Mucosa of descending colon (tissue), 3 donors: ENCODE measurements around the gene DUS2. TPM values are rescaled to one million over a fixed set of nuclear protein-coding genes. Genes with fewer than 3 reads are reported as not detected.

Experiments used
- ATAC-seq: fragments of 200-7000 bp; cut with Tn5 transposase; one replicate; pipeline ENCODE4 v1.9.1; 2020; ENCODE audit warnings: mild to moderate bottlenecking, moderate library complexity
- DNase-seq, 3 donors: peaks; one replicate each; pipeline ENCODE4 v3.0.0-alpha.2; 2020
- H3K36me3 ChIP-seq: fragments of 200-600 bp; one replicate; pipeline ENCODE4 v1.8.0; 2021; ENCODE audit warnings: low read depth, mild to moderate bottlenecking
- H3K4me1 ChIP-seq: fragments of 200-600 bp; one replicate; pipeline ENCODE4 v1.8.0; 2021; ENCODE audit warnings: low read depth, mild to moderate bottlenecking
- H3K4me3 ChIP-seq: fragments of 200-600 bp; one replicate; pipeline ENCODE4 v1.8.0; 2021; ENCODE audit warnings: mild to moderate bottlenecking
- H3K9me3 ChIP-seq: fragments of 200-600 bp; one replicate; pipeline ENCODE4 v1.8.0; 2021; ENCODE audit warnings: mild to moderate bottlenecking
- intact Hi-C, 2 donors: fragments of 100-400 bp; cut with DNase I in 1 of 2; cut with micrococcal nuclease in 1 of 2; formaldehyde crosslinking; loops; one replicate each; pipeline versions ENCODE4 v1.11.0 to v1.11.1; 2022; cut with DNase I, micrococcal nuclease
- total RNA-seq, 3 donors: library from RNA; stranded (reverse); fragmentation: NEBNext Ultra II Directional in 2 of 3; extraction: Animal tissue kit (Norgen Biotek cat#: 25700) in 2 of 3; gene quantifications; one replicate each; pipeline versions ENCODE4 v1.2.1 to v1.2.4, GENCODE V29; 2021 to 2023
- TF ChIP-seq, protein P1 (sequence below): fragments of 200-600 bp; IDR thresholded peaks from one replicate; pipeline ENCODE4 v1.8.0; 2022; ENCODE audit warnings: antibody characterized with exemption, mild to moderate bottlenecking
- donor health status: DM: no; HTN: no; CAD: no; lungs with moderate emphysema.
- donor health status: DM: no; HTN: no; CAD: no.
- donor health status: DM: no; HTN: yes; CAD: no.

Gene DUS2
- total RNA-seq, 3 donors from 2014 or later = 11.6 to 13.5 (median 12.6) TPM

DNA sequence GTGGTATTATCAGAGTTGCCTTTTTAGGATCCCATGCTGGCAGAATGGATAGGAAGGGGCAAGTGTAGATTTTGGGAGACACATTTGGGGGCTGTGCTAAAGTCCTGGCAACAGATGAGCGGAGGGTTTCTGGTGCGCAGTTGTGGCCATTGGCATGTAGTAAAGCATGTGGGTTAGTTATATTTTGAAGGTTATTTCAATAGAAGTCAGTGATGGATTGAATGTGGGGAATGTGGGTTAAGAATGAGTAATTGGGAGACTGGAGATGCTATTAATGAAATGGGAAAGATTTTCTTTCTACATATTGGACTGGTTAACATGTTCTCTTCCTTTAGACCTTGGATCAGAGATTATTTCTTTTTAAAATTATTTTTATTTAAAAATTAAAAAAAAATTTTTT is 10.0 kb downstream of the DUS2 start:
- ATAC-seq = no peak
- no peaks in the 10 kb centered on the region for H3K9me3 ChIP-seq
- intact Hi-C loops = no loop called here
- no peak overlapping the region for H3K4me3 ChIP-seq
- no peaks in the 10 kb centered on the region for H3K36me3 ChIP-seq
- DNase-seq = no peak
- TF ChIP-seq, protein P1, sequence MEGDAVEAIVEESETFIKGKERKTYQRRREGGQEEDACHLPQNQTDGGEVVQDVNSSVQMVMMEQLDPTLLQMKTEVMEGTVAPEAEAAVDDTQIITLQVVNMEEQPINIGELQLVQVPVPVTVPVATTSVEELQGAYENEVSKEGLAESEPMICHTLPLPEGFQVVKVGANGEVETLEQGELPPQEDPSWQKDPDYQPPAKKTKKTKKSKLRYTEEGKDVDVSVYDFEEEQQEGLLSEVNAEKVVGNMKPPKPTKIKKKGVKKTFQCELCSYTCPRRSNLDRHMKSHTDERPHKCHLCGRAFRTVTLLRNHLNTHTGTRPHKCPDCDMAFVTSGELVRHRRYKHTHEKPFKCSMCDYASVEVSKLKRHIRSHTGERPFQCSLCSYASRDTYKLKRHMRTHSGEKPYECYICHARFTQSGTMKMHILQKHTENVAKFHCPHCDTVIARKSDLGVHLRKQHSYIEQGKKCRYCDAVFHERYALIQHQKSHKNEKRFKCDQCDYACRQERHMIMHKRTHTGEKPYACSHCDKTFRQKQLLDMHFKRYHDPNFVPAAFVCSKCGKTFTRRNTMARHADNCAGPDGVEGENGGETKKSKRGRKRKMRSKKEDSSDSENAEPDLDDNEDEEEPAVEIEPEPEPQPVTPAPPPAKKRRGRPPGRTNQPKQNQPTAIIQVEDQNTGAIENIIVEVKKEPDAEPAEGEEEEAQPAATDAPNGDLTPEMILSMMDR = no peak
- no peaks in the 10 kb centered on the region for H3K4me1 ChIP-seq

DNA sequence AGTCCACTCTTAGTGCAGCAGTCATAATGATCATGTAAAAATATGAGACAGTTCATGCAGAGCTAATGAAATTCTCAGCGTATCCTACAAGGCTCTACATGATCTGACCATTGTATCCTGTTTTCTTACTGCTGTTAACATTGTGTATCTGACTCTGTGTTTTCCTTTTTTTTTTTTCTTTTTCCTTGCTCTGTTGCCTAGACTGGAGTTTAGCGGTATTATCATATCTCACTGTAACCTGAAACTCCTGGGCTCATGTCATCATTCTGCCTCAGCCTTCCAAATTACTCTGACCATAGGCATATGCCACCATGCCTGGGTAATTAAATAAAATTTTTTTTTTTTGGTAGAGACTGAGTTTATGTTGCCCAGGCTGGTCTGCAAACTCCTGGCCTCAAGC is 12.1 kb downstream of the DUS2 start:
- ATAC-seq = no peak

DNA sequence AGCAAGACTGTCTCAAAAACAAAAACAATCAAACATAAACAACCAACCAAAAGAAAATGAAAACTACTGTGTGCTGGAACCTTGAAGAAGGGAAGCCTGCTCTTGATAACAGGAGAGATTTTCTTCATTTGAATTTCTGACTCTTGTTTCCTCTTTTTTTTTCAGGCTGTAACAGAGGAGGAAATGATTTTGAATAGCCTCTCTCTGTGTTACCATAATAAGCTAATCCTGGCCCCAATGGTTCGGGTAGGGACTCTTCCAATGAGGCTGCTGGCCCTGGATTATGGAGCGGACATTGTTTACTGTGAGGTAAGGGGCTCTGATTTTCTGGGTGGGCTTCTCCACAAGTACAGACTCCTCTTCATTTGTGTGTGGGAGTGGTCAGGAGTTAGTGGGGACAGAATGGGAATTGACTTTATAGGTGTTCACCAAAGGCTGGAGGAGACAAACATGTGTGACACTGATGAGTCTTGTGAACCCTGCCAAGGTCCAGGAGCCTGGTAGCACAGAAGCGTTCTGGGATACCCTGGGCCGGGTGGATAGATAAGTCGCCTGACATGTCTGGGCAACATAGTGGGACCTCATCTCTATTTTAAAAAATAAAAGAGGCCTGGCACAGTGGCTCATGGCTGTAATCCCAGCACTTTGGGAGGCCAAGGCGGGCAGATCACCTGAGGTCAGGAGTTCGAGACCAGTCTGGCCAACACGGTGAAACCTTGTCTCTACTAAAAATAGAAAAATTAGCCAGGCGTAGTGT is 14.9 kb downstream of the DUS2 start:
- H3K4me1 ChIP-seq = no peaks in the 10 kb centered on the region
- H3K9me3 ChIP-seq = no peaks in the 10 kb centered on the region
- ATAC-seq = peak; percentile 23
- no peak overlapping the region for H3K4me3 ChIP-seq
- TF ChIP-seq, protein P1 = no peak
- no peaks in the 10 kb centered on the region for H3K36me3 ChIP-seq
- DNase-seq = no peak
- intact Hi-C loops = no loop called here

More for the DNA sequence above, 12.1 kb downstream of the DUS2 start:
- TF ChIP-seq, protein P1 = no peak
- Histone ChIP-seq H3K9me3 (no peaks in the 10 kb centered on the region), H3K36me3 (no peaks in the 10 kb centered on the region), H3K4me1 (no peaks in the 10 kb centered on the region), H3K4me3 (no peak overlapping the region)
- intact Hi-C loops = no loop called here
- DNase-seq = no peak

DNA sequence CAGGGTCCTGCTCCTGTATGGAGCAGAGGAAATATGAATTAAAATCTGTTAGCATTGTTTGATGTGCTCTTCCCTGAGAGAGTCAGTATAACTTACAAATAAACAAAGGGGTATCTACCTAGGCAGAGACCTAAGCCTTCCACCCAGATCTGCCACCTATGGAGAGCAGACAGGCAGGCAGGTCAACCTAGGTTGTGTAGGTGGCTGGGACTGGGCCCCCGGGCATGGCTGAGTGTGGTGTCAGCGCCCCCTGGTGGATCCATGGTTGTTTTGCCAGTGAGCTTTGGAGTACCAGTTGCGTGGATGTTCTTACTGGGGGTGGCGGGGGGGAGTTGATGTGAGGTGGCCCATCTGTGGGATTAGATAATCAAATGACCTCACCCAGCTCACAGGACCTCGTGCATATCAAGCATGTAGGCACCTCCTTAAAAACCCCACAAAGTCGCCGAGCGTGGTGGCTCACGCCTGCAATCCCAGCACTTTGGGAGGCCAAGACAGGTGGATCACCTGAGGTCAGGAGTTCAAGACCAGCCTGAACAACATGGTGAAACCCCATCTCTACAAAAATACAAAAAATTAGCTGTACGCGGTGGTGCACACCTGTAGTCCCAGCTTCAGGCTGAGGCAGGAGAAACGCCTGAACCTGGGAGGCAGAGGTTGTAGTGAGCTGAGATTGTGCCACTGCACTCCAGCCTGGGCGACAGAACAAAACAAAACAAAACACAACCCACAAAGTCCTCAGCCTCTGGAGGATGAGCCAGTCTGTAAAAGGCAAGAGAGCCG is 17.6 kb downstream of the DUS2 start:
- Histone ChIP-seq H3K36me3 (no peaks in the 10 kb centered on the region), H3K4me3 (no peak overlapping the region), H3K9me3 (no peaks in the 10 kb centered on the region), H3K4me1 (no peaks in the 10 kb centered on the region)
- TF ChIP-seq, protein P1 = peak; percentile 80
- ATAC-seq (peak; percentile 100), DNase-seq (peak; percentile 89 to 93 (median 89))
- intact Hi-C loops = no loop called here

DNA sequence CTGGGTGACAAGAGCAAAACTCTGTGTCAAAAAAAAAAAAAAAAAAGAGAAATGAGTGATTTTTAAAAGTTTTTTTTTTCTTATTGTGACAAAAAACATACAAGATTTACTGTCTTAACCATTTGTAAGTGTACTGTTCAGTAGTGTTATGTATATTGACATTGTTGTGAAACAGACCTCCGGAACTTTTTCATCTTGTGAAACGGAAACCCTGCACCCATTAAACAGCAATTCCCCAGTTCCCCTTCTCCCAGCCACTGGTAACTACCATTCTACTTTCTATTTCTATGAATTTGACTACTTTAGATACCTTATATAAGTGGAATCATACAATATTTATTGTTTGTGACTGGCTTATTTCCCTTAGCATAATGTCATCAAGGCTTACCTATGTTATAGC is 18.7 kb downstream of the DUS2 start:
- TF ChIP-seq, protein P1 = no peak
- ATAC-seq = no peak
- no peak for DNase-seq
- Histone ChIP-seq H3K36me3 (no peaks in the 10 kb centered on the region), H3K9me3 (no peaks in the 10 kb centered on the region), H3K4me3 (no peak overlapping the region), H3K4me1 (no peaks in the 10 kb centered on the region)
- intact Hi-C loops = no loop called here
